Measurements from ENCODE around the gene MED12. TPM values are rescaled to one million over a fixed set of nuclear protein-coding genes. Genes with fewer than 3 reads are reported as not detected.

MED12 gene
- total and polyA plus RNA-seq, 3 donors from 2014 or later, result 35.0 to 110 (median 102) TPM

- Histone ChIP-seq H3K27ac (no peak within 1 kb of the TSS), H3K4me1 (no peaks in the 10 kb centered on the region), H3K36me3 (ENCODE audit: low read depth, missing control alignments) (no peaks in the 10 kb centered on the region), H3K9me3 (no peaks in the 10 kb centered on the region), H3K27me3 (no peaks in the 10 kb centered on the region), H3K4me3 (no peak within 1 kb of the TSS)
- TF ChIP-seq CTCF (IDR thresholded peaks at IDR 0.05), result no peak
- no peak for TF ChIP-seq POLR2A (IDR thresholded peaks at IDR 0.05)
- DNase-seq, result no peak
- intact Hi-C loops (cut with DNase I; ENCODE audit: low total_unique reads), result no loop called here
- 75 to 79% methylated on average over 6 to 7 of the region's 8 CpGs for WGBS, 2 donors
Observed at GRCh38 chrX:71111141-71111843, 7.1 kb upstream of the MED12 start, which contains the start of gene IL2RG. TSS of gene IL2RG (minus strand) at chrX:71111577. CDS start at chrX:71111539, 38 bp downstream.

GRCh38 chrX:71111921-71112431, 6.4 kb upstream of the MED12 start:
- intact Hi-C loops (cut with DNase I; ENCODE audit: low total_unique reads), result no loop called here
- H3K4me1 ChIP-seq, result no peaks in the 10 kb centered on the region
- WGBS, 2 donors, result 83 to 88% methylated on average over 5 of the region's 5 CpGs
- no peak overlapping the region for H3K4me3 ChIP-seq
- no peaks in the 10 kb centered on the region for H3K9me3 ChIP-seq
- H3K27ac ChIP-seq, result no peak overlapping the region
- no peak for DNase-seq
- H3K27me3 ChIP-seq, result no peaks in the 10 kb centered on the region
- H3K36me3 ChIP-seq (ENCODE audit: low read depth, missing control alignments), result no peaks in the 10 kb centered on the region
- TF ChIP-seq POLR2A (IDR thresholded peaks at IDR 0.05), result no peak
- TF ChIP-seq CTCF (IDR thresholded peaks at IDR 0.05), result no peak

GRCh38 chrX:71117358-71117757, 1.0 kb upstream of the MED12 start:
- WGBS, 2 donors, result 51 to 56% methylated on average over 9 to 10 of the region's 10 CpGs
- Histone ChIP-seq H3K4me1 (no peaks in the 10 kb centered on the region), H3K9me3 (no peaks in the 10 kb centered on the region), H3K27me3 (no peaks in the 10 kb centered on the region), H3K27ac (no peak overlapping the region), H3K4me3 (no peak overlapping the region), H3K36me3 (ENCODE audit: low read depth, missing control alignments) (no peaks in the 10 kb centered on the region)
- no peak for DNase-seq
- intact Hi-C loops (cut with DNase I; ENCODE audit: low total_unique reads), result no loop called here
- TF ChIP-seq CTCF (IDR thresholded peaks at IDR 0.05) (no peak), POLR2A (IDR thresholded peaks at IDR 0.05) (no peak)

- Histone ChIP-seq H3K27me3 (no peaks in the 10 kb centered on the region), H3K4me3 (peak overlapping the region; percentile 66 to 75), H3K27ac (peak overlapping the region; percentile 90 to 91), H3K36me3 (ENCODE audit: low read depth, missing control alignments) (no peaks in the 10 kb centered on the region), H3K4me1 (no peaks in the 10 kb centered on the region), H3K9me3 (no peaks in the 10 kb centered on the region)
- TF ChIP-seq POLR2A (IDR thresholded peaks at IDR 0.05) (no peak), CTCF (IDR thresholded peaks at IDR 0.05) (no peak)
- intact Hi-C loops (cut with DNase I; ENCODE audit: low total_unique reads), result no loop called here
- WGBS, 2 donors, result 0 to 1% methylated on average over 6 to 16 of the region's 17 CpGs
- no peak for DNase-seq
Observed at GRCh38 chrX:71118985-71119535, 664 bp downstream of the MED12 start.
